ENCODE results near the gene GTPBP1. TPM values are rescaled to one million over a fixed set of nuclear protein-coding genes. Genes with fewer than 3 reads are reported as not detected.

The GTPBP1 gene
- total RNA-seq, 2 experiments from 2014 or later: 111 to 114 TPM

DNA sequence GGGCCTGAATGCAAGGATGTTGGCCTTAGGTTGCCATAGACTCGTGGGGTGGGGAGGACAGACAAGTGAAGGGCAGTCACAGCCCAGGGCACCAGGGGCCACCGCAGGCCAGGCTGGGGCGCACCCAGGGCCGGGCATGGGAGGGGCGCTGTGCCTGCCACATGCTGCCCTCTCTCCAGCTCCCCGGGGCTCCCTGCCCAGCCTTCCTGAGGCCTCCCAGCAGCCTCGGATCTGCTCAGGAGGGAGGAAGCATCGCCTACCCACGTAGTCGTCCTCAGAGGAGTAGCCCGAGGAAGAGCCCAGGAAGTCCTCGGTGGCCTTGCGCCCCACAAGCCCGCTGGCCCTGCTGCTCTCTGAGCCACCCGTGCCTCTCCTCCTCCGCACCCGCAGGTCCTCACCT lies 44.9 kb downstream of the GTPBP1 start:
- no peak for DNase-seq

DNA sequence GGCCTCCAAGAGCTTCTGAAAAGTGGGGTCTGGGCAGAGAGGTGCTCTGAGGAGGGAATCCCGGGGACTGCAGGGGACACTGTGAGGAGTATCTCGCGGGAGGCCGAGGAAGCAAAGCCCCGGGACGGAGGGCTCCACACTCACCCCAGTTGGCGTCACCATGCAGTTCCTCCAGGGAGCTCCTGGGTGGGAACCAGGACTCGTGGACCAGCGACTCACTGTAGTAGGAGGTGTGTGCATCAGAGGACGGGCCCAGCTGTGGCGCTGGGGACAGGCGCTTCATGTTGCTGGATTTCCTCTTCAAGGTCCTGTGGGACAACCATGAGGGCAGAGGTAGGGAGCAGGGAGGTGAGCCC lies 45.3 kb downstream of the GTPBP1 start:
- H3K4me3 Mint-ChIP-seq: peak overlapping the region; percentile 91
- ChIA-PET CTCF (interaction anchor here (1.3 to 2.0 kb wide), 3 partner anchors 15 to 26 kb away, joined by 5 to 8 read pairs (median 7); no protein-coding TSS in a partner anchor), POLR2A (interaction anchor here (0.9 to 17.0 kb wide), 8 partner anchors 10 to 569 kb away, joined by 3 to 479 read pairs (median 12); partner anchors contain the start of genes GTPBP1 and JOSD1)
- peaks cover 84% of the 10 kb centered on the region for H3K36me3 Mint-ChIP-seq (ENCODE audit: low read depth)
- H3K9me3 Mint-ChIP-seq: no peaks in the 10 kb centered on the region
- peaks cover 55% of the 10 kb centered on the region for H3K4me1 Mint-ChIP-seq
- peak overlapping the region; percentile 100 for H3K27ac Mint-ChIP-seq
- DNase-seq: no peak
- H3K27me3 Mint-ChIP-seq: no peaks in the 10 kb centered on the region

More for the DNA sequence above, 44.9 kb downstream of the GTPBP1 start:
- peaks cover 88% of the 10 kb centered on the region for H3K36me3 Mint-ChIP-seq (ENCODE audit: low read depth)
- H3K27ac Mint-ChIP-seq: peak overlapping the region; percentile 100
- CTCF ChIA-PET: interaction anchor here (1.6 to 1.8 kb wide), 2 partner anchors 17 to 26 kb away, joined by 4 to 7 read pairs; no protein-coding TSS in a partner anchor
- no peaks in the 10 kb centered on the region for H3K9me3 Mint-ChIP-seq
- POLR2A ChIA-PET: interaction anchor here (1.7 to 17.0 kb wide), 4 partner anchors 11 to 44 kb away, joined by 6 to 479 read pairs (median 32); partner anchors contain the start of gene GTPBP1
- H3K4me1 Mint-ChIP-seq: peaks cover 57% of the 10 kb centered on the region
- H3K27me3 Mint-ChIP-seq: no peaks in the 10 kb centered on the region
- peak overlapping the region; percentile 91 for H3K4me3 Mint-ChIP-seq

- CTCF ChIA-PET: interaction anchor here (1.1 to 2.3 kb wide), 8 partner anchors 14 to 70 kb away, joined by 3 to 8 read pairs (median 6); partner anchors contain the start of genes GTPBP1 and TOMM22
These were observed 45.9 kb downstream of the GTPBP1 start for GRCh38 chr22:38751422-38752346.

DNA sequence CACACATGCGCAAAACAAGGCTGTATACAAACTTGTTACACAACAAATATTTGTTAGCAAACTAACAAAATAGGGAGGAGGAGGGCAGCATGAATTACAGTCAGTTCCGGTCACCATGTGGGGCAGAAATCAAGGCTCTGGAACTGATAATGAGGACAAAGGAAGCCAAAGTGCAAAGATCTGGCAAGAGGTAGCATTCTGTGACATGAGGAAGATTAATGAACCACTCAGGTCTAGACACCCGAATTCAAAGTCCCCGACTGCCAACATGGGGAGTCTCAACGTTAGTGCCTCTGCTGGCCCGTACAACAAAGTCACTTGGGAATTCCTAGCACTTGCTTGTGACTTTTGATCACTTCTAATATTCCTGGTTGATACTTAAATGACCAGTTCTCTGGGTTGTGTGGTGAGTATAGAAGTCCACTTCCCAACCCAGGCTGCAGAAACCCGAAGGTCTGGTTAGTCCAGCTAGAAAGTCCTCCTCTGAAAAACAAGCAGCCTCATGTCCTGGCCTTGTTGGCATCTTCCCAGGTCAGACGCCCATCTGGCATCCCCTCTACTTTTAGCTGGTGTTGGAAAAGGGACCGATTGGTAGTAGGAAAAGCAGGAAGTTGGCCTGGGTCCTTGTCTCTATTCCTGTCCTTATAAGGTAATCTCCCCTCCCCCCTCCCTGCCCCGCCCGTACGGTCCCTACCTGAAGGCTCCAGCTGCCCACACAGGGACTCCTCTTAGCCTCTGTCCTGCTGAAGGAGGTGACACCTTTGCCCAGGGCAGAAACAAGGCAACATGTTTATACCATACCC lies 48.4 kb downstream of the GTPBP1 start:
- ChIA-PET CTCF (interaction anchor here (1.0 to 2.3 kb wide), 4 partner anchors 15 to 97 kb away, joined by 3 to 6 read pairs (median 4); no protein-coding TSS in a partner anchor), POLR2A (interaction anchor here (0.9 to 17.0 kb wide), 6 partner anchors 18 to 565 kb away, joined by 3 to 479 read pairs (median 12); partner anchors contain the start of genes CBX6, GTPBP1, JOSD1 and NPTXR)
- Mint-ChIP-seq H3K27me3 (no peaks in the 10 kb centered on the region), H3K36me3 (ENCODE audit: low read depth) (peaks cover 71% of the 10 kb centered on the region), H3K27ac (peak overlapping the region; percentile 100), H3K4me3 (peak overlapping the region; percentile 91), H3K4me1 (peaks cover 66% of the 10 kb centered on the region), H3K9me3 (no peaks in the 10 kb centered on the region)
- DNase-seq: peak; percentile 53

More at GRCh38 chr22:38751422-38752346, 45.9 kb downstream of the GTPBP1 start:
- no peaks in the 10 kb centered on the region for H3K9me3 Mint-ChIP-seq
- POLR2A ChIA-PET: interaction anchor here (0.9 to 17.0 kb wide), 17 partner anchors 9 to 768 kb away, joined by 3 to 479 read pairs (median 4); partner anchors contain the start of genes ATF4, CBX6, GTPBP1 and JOSD1
- H3K4me1 Mint-ChIP-seq: peaks cover 55% of the 10 kb centered on the region
- peak; percentile 89 for DNase-seq
- H3K27ac Mint-ChIP-seq: peak overlapping the region; percentile 100
- H3K36me3 Mint-ChIP-seq (ENCODE audit: low read depth): peaks cover 81% of the 10 kb centered on the region
- H3K27me3 Mint-ChIP-seq: no peaks in the 10 kb centered on the region
- peak overlapping the region; percentile 91 for H3K4me3 Mint-ChIP-seq

DNA sequence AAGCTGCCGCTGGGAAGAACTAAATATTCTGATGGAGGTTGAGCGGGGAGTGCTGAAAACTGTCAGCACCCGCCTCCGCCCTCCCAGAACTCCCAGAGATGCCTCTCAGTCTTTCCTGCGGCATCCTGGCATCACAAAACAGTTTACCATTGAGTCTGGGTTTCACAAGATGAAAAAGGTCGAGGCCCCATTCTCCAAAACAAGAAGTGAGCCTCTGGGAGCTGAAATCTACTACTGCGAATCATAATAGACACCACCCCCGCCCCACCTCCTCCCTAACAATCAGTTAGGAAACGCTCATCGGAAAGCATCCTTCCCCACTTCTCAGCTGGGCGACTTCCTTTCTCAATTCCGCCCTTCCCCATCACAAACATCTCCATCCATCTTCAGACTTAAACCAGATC lies 49.0 kb downstream of the GTPBP1 start:
- Mint-ChIP-seq H3K36me3 (ENCODE audit: low read depth) (peaks cover 65% of the 10 kb centered on the region), H3K4me1 (peaks cover 64% of the 10 kb centered on the region), H3K4me3 (peak overlapping the region; percentile 91), H3K27ac (peak overlapping the region; percentile 100), H3K27me3 (no peaks in the 10 kb centered on the region), H3K9me3 (no peaks in the 10 kb centered on the region)
- CTCF ChIA-PET: interaction anchor here (1.0 to 1.3 kb wide), 3 partner anchors 14 to 98 kb away, joined by 3 to 4 read pairs (median 3); no protein-coding TSS in a partner anchor
- POLR2A ChIA-PET: interaction anchor here (0.9 to 17.0 kb wide), 6 partner anchors 18 to 564 kb away, joined by 3 to 479 read pairs (median 12); partner anchors contain the start of genes CBX6, GTPBP1, JOSD1 and NPTXR
- DNase-seq: no peak

DNA sequence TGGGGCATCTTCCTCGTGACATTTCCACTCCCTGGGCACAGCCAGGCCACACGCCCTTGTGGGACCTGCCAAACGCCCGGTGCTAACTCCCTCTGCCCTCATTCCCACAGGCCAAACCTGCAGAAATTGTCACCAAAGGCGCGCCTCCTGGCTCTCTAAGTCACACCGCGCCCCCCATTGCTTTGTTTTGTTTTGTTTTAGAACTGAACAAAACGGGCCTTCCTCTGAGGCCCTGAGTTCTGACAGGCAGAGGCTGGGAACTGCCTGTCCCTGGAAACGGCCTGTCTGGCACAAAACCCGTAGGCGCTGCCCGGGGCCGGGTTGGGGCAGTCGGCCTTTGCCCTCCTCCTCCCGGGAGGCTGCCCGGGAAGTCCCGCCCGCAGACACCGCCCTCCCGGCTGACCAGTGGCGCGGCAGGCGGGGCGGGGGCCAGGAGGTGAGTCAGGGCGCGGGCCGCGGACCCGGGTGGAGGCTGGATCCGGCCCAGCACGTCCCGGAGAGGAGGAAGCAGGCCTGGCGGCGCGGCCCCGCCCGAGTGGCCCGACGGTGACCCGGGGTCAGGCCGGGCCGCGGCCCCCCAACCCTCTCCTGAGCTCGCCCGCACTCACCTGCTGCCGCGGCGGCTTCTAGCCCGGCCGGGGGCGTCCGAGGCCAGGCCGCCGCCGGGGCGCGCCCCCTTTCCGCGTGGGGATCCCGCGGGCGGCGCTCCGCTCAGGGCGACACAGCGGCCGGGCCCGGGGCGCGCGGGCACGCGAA lies 49.6 kb downstream of the GTPBP1 start:
- H3K36me3 Mint-ChIP-seq (ENCODE audit: low read depth): peaks cover 59% of the 10 kb centered on the region
- H3K27ac Mint-ChIP-seq: peak overlapping the region; percentile 100
- POLR2A ChIA-PET: interaction anchor here (0.9 to 17.0 kb wide), 10 partner anchors 9 to 563 kb away, joined by 3 to 479 read pairs (median 7); partner anchors contain the start of genes CBX6, GTPBP1, JOSD1 and NPTXR
- H3K4me1 Mint-ChIP-seq: peaks cover 58% of the 10 kb centered on the region
- H3K27me3 Mint-ChIP-seq: no peaks in the 10 kb centered on the region
- DNase-seq: peak; percentile 73
- peak overlapping the region; percentile 95 for H3K4me3 Mint-ChIP-seq
- CTCF ChIA-PET: interaction anchor here (1.3 kb wide), 1 partner anchor 14 kb away, joined by 3 read pairs; no protein-coding TSS in a partner anchor
- H3K9me3 Mint-ChIP-seq: no peaks in the 10 kb centered on the region

DNA sequence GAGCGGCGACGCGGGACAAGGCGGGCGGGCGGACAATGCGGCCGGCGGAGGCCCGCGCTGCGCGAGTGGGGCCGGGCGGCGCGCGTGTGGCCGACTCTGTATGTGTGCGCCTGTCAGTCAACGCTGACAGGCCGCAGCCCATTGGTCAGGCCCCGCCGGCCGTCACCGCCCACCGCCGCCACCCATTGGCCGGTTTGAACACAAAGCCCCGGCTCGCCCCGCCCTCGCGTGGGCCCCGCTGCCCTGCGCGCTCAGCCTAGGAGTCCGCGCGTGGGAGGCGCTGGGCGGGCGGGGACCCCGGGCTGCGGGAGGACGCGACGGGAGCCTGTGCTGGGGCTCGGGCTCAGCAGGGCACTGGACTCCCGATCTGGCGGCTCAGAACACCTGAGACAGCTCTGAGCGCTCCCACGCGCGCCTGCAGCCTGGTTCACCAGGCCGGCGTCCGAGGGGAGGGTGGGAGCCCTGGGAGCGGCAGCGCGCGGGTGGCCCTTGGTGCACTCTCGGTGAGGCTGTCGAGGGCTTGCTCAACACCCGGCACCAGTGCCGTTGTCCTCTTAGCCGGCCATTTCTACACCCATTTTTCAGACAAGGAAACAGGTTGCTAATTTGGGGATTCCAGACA lies 50.3 kb downstream of the GTPBP1 start, which contains the start of gene SUN2:
TSS of gene SUN2 (minus strand) at position 88 of the 622 bp plus-strand sequence. CDS start 3,370 bp downstream, outside the sequence.
- ChIA-PET POLR2A (interaction anchor here (1.0 to 17.0 kb wide), 12 partner anchors 9 to 767 kb away, joined by 3 to 479 read pairs (median 7); partner anchors contain the start of genes GTPBP1, JOSD1, NPTXR and TOMM22), CTCF (interaction anchor here (0.9 to 4.5 kb wide), 3 partner anchors 10 to 87 kb away, joined by 3 to 30 read pairs (median 5); no protein-coding TSS in a partner anchor)
- Mint-ChIP-seq H3K36me3 (ENCODE audit: low read depth) (peaks cover 53% of the 10 kb centered on the region), H3K4me1 (peaks cover 53% of the 10 kb centered on the region), H3K9me3 (no peaks in the 10 kb centered on the region), H3K27me3 (no peaks in the 10 kb centered on the region), H3K4me3 (peak within 1 kb of the TSS; percentile 95), H3K27ac (peak within 1 kb of the TSS; percentile 100)
- DNase-seq: peak; percentile 95

GRCh38 chr22:38756711-38757463 lies 51.1 kb downstream of the GTPBP1 start:
- POLR2A ChIA-PET: interaction anchor here (1.0 to 17.0 kb wide), 13 partner anchors 9 to 766 kb away, joined by 3 to 479 read pairs (median 7); partner anchors contain the start of genes GTPBP1, JOSD1, NPTXR and TOMM22
- no peaks in the 10 kb centered on the region for H3K9me3 Mint-ChIP-seq
- H3K36me3 Mint-ChIP-seq (ENCODE audit: low read depth): peaks cover 44% of the 10 kb centered on the region
- CTCF ChIA-PET: interaction anchor here (0.9 to 4.5 kb wide), 3 partner anchors 9 to 86 kb away, joined by 3 to 30 read pairs (median 5); no protein-coding TSS in a partner anchor
- peak overlapping the region; percentile 96 for H3K27ac Mint-ChIP-seq
- H3K4me3 Mint-ChIP-seq: peak overlapping the region; percentile 95
- DNase-seq: no peak
- H3K4me1 Mint-ChIP-seq: peaks cover 44% of the 10 kb centered on the region
- no peaks in the 10 kb centered on the region for H3K27me3 Mint-ChIP-seq

- Mint-ChIP-seq H3K4me1 (peaks cover 40% of the 10 kb centered on the region), H3K27me3 (no peaks in the 10 kb centered on the region), H3K9me3 (no peaks in the 10 kb centered on the region), H3K27ac (peak overlapping the region; percentile 96), H3K36me3 (ENCODE audit: low read depth) (peaks cover 39% of the 10 kb centered on the region), H3K4me3 (peak overlapping the region; percentile 95)
- DNase-seq: no peak
- POLR2A ChIA-PET: interaction anchor here (1.2 to 17.0 kb wide), 12 partner anchors 9 to 765 kb away, joined by 3 to 479 read pairs (median 7); partner anchors contain the start of genes GTPBP1, JOSD1, NPTXR and TOMM22
- CTCF ChIA-PET: interaction anchor here (1.6 to 4.5 kb wide), 2 partner anchors 9 to 11 kb away, joined by 5 to 30 read pairs; no protein-coding TSS in a partner anchor
These were observed 51.7 kb downstream of the GTPBP1 start for GRCh38 chr22:38757464-38757757.

DNA sequence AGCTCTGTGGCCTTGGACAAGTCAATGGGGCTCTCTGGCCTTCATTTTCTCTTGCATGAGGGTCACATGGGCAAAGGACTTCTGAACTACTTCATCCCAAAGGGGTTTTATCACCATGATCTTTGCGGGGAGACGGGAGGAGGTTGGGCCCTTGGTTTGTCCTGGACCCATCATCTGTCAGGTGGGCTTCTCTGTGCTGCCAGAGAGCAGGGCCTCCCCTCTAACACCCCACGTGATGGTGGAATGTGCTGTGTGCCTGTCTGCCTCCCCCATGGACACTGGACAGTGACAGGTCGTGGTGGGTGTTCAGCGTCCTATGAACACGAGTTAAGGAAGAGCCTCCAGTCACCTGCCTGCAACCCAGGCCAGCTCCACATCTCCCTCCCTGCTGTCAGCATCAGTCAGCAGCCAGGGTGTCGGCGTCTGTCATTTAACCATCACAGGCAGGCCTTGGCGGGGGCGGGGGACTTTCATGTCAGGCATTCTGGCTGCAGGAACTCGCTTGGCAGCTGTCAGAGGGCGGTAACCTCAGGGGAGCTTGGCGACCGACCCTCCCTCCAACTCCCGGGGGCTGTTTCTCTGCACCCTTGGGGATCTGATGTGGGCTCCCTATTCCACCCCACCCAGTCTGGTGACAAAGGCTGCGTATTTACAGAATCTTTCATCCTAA lies 52.7 kb downstream of the GTPBP1 start:
- H3K4me3 Mint-ChIP-seq: peak overlapping the region; percentile 65
- no peaks in the 10 kb centered on the region for H3K9me3 Mint-ChIP-seq
- peak; percentile 55 for DNase-seq

More for the DNA sequence above, 52.7 kb downstream of the GTPBP1 start:
- Mint-ChIP-seq H3K27me3 (no peaks in the 10 kb centered on the region), H3K27ac (peak overlapping the region; percentile 53), H3K4me1 (peaks cover 34% of the 10 kb centered on the region), H3K36me3 (ENCODE audit: low read depth) (peaks cover 30% of the 10 kb centered on the region)
- ChIA-PET CTCF (interaction anchor here (0.6 to 4.5 kb wide), 4 partner anchors 10 to 112 kb away, joined by 4 to 30 read pairs (median 5); no protein-coding TSS in a partner anchor), POLR2A (interaction anchor here (1.0 to 17.0 kb wide), 8 partner anchors 10 to 560 kb away, joined by 3 to 479 read pairs (median 6); partner anchors contain the start of gene GTPBP1)

Data from activated CD4-positive, alpha-beta memory T cell treated with anti-CD3 and anti-CD28 coated beads, Interleukin-2, amount 10 ng/mL, durations not matched to agents 7 days and 5 days (primary cell).